K562 (cell line): Measurements from ENCODE around the gene CCDC32. TPM values are rescaled to one million over a fixed set of nuclear protein-coding genes. Genes with fewer than 3 reads are reported as not detected.

ENCODE experiments used
- ATF2 ChIP-seq: sonication (generic); formaldehyde crosslinking; IDR thresholded peaks from 2 replicates; pipeline ENCODE4 v1.8.1; 2022; ENCODE audit warnings: missing genetic modification reagents
- CBX5 ChIP-seq: IDR thresholded peaks from 2 replicates; pipeline ENCODE4 v1.6.1; 2014; ENCODE audit warnings: low read depth, borderline replicate concordance
- DPF2 ChIP-seq: fragments of 450-650 bp; IDR thresholded peaks from 2 replicates; pipeline ENCODE4 v1.6.1; 2016
- E2F4 ChIP-seq: sonication (generic); formaldehyde crosslinking; IDR thresholded peaks from 2 replicates; pipeline ENCODE4 v1.8.0; 2022; ENCODE audit warnings: mild to moderate bottlenecking, low read depth, missing genetic modification reagents
- EP300 ChIP-seq: IDR thresholded peaks from 2 replicates; pipeline ENCODE4 v1.6.1; 2012; ENCODE audit warnings: low read length, improper control_type of control experiment
- GATAD2B ChIP-seq: fragments of 450-650 bp; IDR thresholded peaks from 2 replicates; pipeline ENCODE4 v1.6.1; 2017; ENCODE audit warnings: mild to moderate bottlenecking, borderline replicate concordance
- MBD2 ChIP-seq: sonication (generic); IDR thresholded peaks from 2 replicates; pipeline ENCODE4 v1.6.1; 2016; ENCODE audit warnings: low read depth, borderline replicate concordance
- MCM2 ChIP-seq: fragments of 450-650 bp; IDR thresholded peaks from 2 replicates; pipeline ENCODE4 v1.6.1; 2017; ENCODE audit warnings: low read depth, mild to moderate bottlenecking
- MCM7 ChIP-seq, 2 experiments: fragments of 450-650 bp; IDR thresholded peaks; 2 replicates each; pipeline ENCODE4 v1.6.1; 2016 to 2018
- NCOR1 ChIP-seq: fragments of 450-650 bp; IDR thresholded peaks from 2 replicates; pipeline ENCODE4 v1.6.1; 2016; ENCODE audit warnings: mild to moderate bottlenecking, moderate library complexity
- POLR2AphosphoS2 ChIP-seq: IDR thresholded peaks from 2 replicates; pipeline ENCODE4 v1.6.1; 2012; ENCODE audit warnings: low read length, improper control_type of control experiment
- POLR2H ChIP-seq: IDR thresholded peaks from 2 replicates; pipeline ENCODE4 v1.6.1; 2016; ENCODE audit warnings: missing genetic modification characterization, low read depth, mild to moderate bottlenecking, control low read depth, missing compliant biosample characterization, moderate library complexity
- RBM39 ChIP-seq: fragments of 200-400 bp; formaldehyde crosslinking; optimal IDR thresholded peaks from 2 replicates; pipeline ENCODE3; 2018; ENCODE audit warnings: low read depth, low read length
- SIN3A ChIP-seq, 2 experiments: fragments of 150-350 bp in 1 of 2; IDR thresholded peaks; 2 replicates each; pipeline ENCODE4 v1.6.1; 2011 to 2016; ENCODE audit warnings: borderline replicate concordance in 2 of 2, low read depth in 2 of 2, low read length in 2 of 2, mild to moderate bottlenecking in 2 of 2, moderate library complexity in 2 of 2; ENCODE audit not compliant: control insufficient read depth in 1 of 2
- SP2 ChIP-seq: IDR thresholded peaks from 2 replicates; pipeline ENCODE4 v1.6.1; 2011; ENCODE audit warnings: mild to moderate bottlenecking, low read depth, low read length, moderate library complexity; ENCODE audit not compliant: poor library complexity, severe bottlenecking; ENCODE audit errors: extremely low read depth
- STAT5A ChIP-seq: IDR thresholded peaks from 2 replicates; pipeline ENCODE4 v1.6.1; 2012; ENCODE audit warnings: low read length, inconsistent platforms, borderline replicate concordance
- TCFL5 ChIP-seq: fragments of 250-450 bp; sonication (Bioruptor Pico); conservative IDR thresholded peaks from 2 replicates; pipeline ENCODE4 v1.6.1; 2021; ENCODE audit warnings: mild to moderate bottlenecking, moderate library complexity, matching md5 sums
- THRB ChIP-seq: fragments of 450-650 bp; formaldehyde crosslinking; conservative IDR thresholded peaks from 2 replicates; pipeline ENCODE4 v1.4.0; 2022; ENCODE audit warnings: mild to moderate bottlenecking, missing genetic modification characterization
- UBTF ChIP-seq, 2 experiments: IDR thresholded peaks; 2 replicates each; pipeline ENCODE4 v1.6.1; 2012; ENCODE audit warnings: improper control_type of control experiment in 2 of 2, low read depth in 2 of 2, low read length in 2 of 2, borderline replicate concordance in 1 of 2
- ZFP1 ChIP-seq: fragments of 450-650 bp; formaldehyde crosslinking; IDR thresholded peaks from 2 replicates; pipeline ENCODE4 v1.4.0; 2020; ENCODE audit warnings: mild to moderate bottlenecking, mixed read lengths
- ZNF347 ChIP-seq: fragments of 450-650 bp; formaldehyde crosslinking; IDR thresholded peaks from 2 replicates; pipeline ENCODE4 v1.4.0; 2020; ENCODE audit warnings: low read depth, mild to moderate bottlenecking, moderate library complexity
- ZNF717 ChIP-seq: fragments of 250-450 bp; sonication (Bioruptor Pico); IDR thresholded peaks from 2 replicates; pipeline ENCODE4 v1.5.0; 2021
- ZZZ3 ChIP-seq: fragments of 450-650 bp; IDR thresholded peaks from 2 replicates; pipeline ENCODE4 v1.6.1; 2016; ENCODE audit warnings: antibody characterized with exemption, mild to moderate bottlenecking, moderate library complexity
- polyA plus RNA-seq, 8 experiments: library from polyadenylated mRNA; depleted of rRNA in 4 of 8; stranded (reverse) in 5 of 8; unstranded in 3 of 8; fragments of >200 nt; fragmentation: Nextera tagmentation in 2 of 8; fragmentation: Illumina TruSeq in 1 of 8; extraction: Ambion mirVana in 2 of 8; extraction: Trizol in 1 of 8; gene quantifications; 2 replicates each; pipeline versions ENCODE4 v1.2.1 to v1.2.3, GENCODE V29; 2011 to 2014; ENCODE audit warnings: inconsistent platforms in 1 of 8, missing spikeins in 1 of 8
- total RNA-seq, 7 experiments: library from RNA; depleted of rRNA in 6 of 7; stranded (reverse); fragments of >200 nt in 6 of 7; fragmentation: Illumina TruSeq in 2 of 7; extraction: Trizol in 2 of 7; gene quantifications; 2 replicates each; pipeline versions ENCODE4 v1.2.1 to v1.2.3, GENCODE V29; 2011 to 2021; ENCODE audit warnings: low replicate concordance in 1 of 7

Gene CCDC32
- total and polyA plus RNA-seq, 9 of the 15 experiments (the other 6 are each of a cell fraction or from before 2014, with no cell fraction given) = 22.2 to 94.8 (median 37.1) TPM

GRCh38 chr15:40593588-40594428, 29.0 kb upstream of the CCDC32 start, which contains the start of gene KNL1 (continued):
- TF ChIP-seq ZFP1 (CRISPR knock-in tag) (no peak), MBD2 (no peak), THRB (CRISPR knock-in tag) (no peak), SP2 (no peak), ATF2 (CRISPR knock-in tag) (0 out of 2 replicates have a peak, but pooled peaks have one; percentile 58), EP300 (peak; percentile 64; the same call in 1 of the 2 replicates), SIN3A (IDR thresholded peaks at IDR 0.05; ENCODE audit: borderline replicate concordance in 2 of 2, control insufficient read depth in 1 of 2, low read depth in 2 of 2, low read length in 2 of 2) (peak; percentile 82 to 84; a peak in 2 of 4 replicates), DPF2 (peak; percentile 40), MCM7 (IDR thresholded peaks at IDR 0.05) (no peak), TCFL5 (CRISPR knock-in tag) (no peak), POLR2H (tag) (peak; percentile 100), NCOR1 (peak; percentile 61), E2F4 (CRISPR knock-in tag) (peak; percentile 97), ZNF347 (CRISPR knock-in tag) (no peak), CBX5 (no peak), ZZZ3 (no peak), ZNF717 (CRISPR knock-in tag) (no peak), GATAD2B (peak; percentile 85), STAT5A (no peak; the same call in 1 of the 2 replicates), POLR2AphosphoS2 (no peak), RBM39 (peak; percentile 94), MCM2 (no peak), UBTF (IDR thresholded peaks at IDR 0.05; ENCODE audit: borderline replicate concordance in 1 of 2, low read depth in 2 of 2, low read length in 2 of 2) (no peak; a peak in 1 of 4 replicates)
